Activated naive CD4-positive, alpha-beta T cell treated with anti-CD3 and anti-CD28 coated beads, Interleukin-2, amount 10 ng/mL, durations not matched to agents 7 days and 5 days (primary cell): ENCODE data around the gene CDCA7L.
"Not testable (repeated sequence)": the region's sequence is repeated elsewhere in the genome, so short reads cannot be mapped to it uniquely, and the experiment has no call there.

Experiments
- CTCF ChIA-PET: fragments of 350-600 bp; sonication (Branson Sonifier 250); formaldehyde crosslinking; loops from one replicate; lab custom pipeline; 2021; ENCODE audit warnings: antibody characterized with exemption; lab: Charles Lee
- DNase-seq: peaks from one replicate; pipeline ENCODE4 v3.0.0-alpha.2; 2020
- H3K27ac Mint-ChIP-seq: one replicate; pipeline ENCODE4 v1.8.0; 2021; ENCODE audit warnings: mild to moderate bottlenecking, moderate library complexity, mixed read lengths
- H3K27me3 Mint-ChIP-seq: one replicate; pipeline ENCODE4 v1.8.0; 2021; ENCODE audit warnings: mild to moderate bottlenecking, mixed read lengths
- H3K36me3 Mint-ChIP-seq: one replicate; pipeline ENCODE4 v1.8.0; 2021; ENCODE audit warnings: mixed read lengths
- H3K4me1 Mint-ChIP-seq: one replicate; pipeline ENCODE4 v1.8.0; 2021; ENCODE audit warnings: mixed read lengths
- H3K4me3 Mint-ChIP-seq: one replicate; pipeline ENCODE4 v1.8.0; 2021; ENCODE audit warnings: mild to moderate bottlenecking, moderate library complexity, mixed read lengths
- H3K9me3 Mint-ChIP-seq: one replicate; pipeline ENCODE4 v1.8.0; 2021; ENCODE audit warnings: mixed read lengths

CDCA7L gene

DNA sequence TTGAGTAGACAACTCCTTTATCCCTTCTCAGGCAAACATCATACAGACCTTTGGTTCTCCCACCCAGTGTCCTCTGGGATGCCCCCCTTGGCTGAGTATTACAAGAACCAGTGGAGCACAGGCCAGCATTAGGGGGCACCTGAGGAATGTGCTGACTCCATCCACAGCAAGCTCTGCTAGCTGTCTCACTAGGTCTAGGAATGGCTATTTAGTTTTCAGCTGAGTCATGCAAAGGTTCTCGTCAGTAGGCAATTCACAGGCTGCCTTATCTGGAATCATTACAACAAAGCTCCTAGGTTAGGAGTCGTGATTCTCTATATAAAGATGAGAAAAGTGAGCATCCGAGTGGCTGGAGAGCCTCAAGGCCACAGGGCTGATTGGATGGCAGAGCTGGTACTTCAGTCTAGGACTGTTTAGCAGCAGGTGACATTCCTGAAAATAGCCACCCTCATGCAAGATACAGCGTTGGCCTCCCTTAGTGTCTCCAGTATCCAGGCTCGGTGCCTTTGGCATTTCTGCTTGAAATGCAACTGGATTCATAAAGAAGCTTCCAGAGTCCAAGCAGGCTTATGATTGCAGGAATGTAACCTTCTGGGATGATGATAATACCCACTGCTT lies 75.8 kb downstream of the CDCA7L start:
- peaks cover 3% of the 10 kb centered on the region for H3K36me3 Mint-ChIP-seq
- CTCF ChIA-PET = no interaction called here
- H3K4me1 Mint-ChIP-seq = no peaks in the 10 kb centered on the region
- H3K27me3 Mint-ChIP-seq = no peaks in the 10 kb centered on the region
- no peak overlapping the region for H3K4me3 Mint-ChIP-seq
- no peaks in the 10 kb centered on the region for H3K9me3 Mint-ChIP-seq
- H3K27ac Mint-ChIP-seq = no peak overlapping the region
- no peak for DNase-seq

DNA sequence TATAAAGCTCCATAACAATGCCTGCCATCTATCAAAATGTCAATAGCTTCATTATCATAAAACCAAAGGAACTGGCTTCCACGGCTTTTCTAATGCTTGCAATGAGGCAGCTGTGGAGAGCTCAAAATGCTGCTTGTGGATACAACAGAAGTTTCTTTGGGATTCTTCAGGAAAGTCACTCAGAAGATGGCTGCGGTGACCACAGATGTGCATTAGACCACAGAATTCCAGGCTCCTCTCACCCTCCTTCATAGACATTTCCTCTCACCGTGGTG lies 77.2 kb downstream of the CDCA7L start:
- no peak overlapping the region for H3K4me3 Mint-ChIP-seq
- H3K9me3 Mint-ChIP-seq = no peaks in the 10 kb centered on the region
- CTCF ChIA-PET = no interaction called here
- H3K36me3 Mint-ChIP-seq = no peaks in the 10 kb centered on the region
- H3K27ac Mint-ChIP-seq = no peak overlapping the region
- no peak for DNase-seq
- no peaks in the 10 kb centered on the region for H3K4me1 Mint-ChIP-seq
- no peaks in the 10 kb centered on the region for H3K27me3 Mint-ChIP-seq

DNA sequence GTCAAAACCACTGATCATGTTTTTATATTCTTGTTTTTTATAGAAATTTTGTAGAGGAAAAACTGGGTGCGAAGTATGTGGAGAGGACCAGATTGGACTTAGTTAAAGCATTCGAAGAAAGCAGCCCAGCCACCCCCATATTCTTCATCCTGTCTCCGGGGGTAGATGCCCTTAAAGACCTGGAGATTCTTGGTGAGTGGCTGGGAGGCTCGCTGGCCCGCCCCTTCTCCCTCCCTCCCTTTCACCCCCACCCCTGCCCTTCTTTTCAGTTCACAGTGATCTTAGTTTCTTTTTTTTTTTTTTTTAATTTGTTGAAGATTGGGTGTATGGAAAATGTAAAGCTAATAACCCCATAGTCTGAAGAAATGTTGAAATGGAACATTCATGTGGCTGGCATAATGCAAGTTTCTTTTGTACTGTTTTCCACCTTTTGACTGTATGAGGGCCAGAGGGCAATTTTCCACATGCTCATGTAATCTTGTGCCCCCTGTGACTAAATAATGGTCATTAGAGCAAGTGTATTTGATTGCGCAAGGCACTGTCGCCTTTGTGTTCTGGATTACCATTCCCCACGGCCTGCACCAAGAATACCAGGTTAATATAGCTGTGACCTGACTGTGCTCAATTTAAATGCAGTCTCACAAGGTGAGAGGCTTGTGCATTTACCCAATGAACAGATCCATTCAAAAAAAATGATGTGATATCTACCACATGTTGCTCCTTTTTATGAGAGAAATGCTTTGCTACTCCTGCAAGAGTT lies 77.7 kb downstream of the CDCA7L start:
- H3K27me3 Mint-ChIP-seq = no peaks in the 10 kb centered on the region
- no peak for DNase-seq
- no peaks in the 10 kb centered on the region for H3K9me3 Mint-ChIP-seq
- no peak overlapping the region for H3K27ac Mint-ChIP-seq
- H3K4me1 Mint-ChIP-seq = no peaks in the 10 kb centered on the region
- CTCF ChIA-PET = no interaction called here
- H3K36me3 Mint-ChIP-seq = no peaks in the 10 kb centered on the region
- no peak overlapping the region for H3K4me3 Mint-ChIP-seq

DNA sequence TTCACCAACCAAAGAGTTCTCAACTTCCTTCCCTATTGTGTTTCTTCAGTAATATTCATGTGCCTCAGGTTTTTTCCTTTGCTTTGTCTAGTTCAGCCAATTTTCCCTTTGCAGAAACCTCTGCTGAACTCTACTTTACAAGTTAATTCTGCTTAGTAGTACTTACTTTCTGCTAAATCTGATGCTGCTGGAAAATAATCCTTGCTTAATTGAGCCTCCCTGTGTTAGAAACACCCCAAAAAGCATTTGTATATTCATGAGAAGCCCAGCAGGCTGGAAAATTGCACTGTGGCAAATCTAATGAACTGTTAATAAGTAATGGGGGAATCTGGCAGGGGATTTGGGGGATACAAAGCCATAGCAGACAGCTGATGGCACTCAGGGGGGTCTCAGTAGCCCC lies 78.5 kb downstream of the CDCA7L start:
- no peak overlapping the region for H3K27ac Mint-ChIP-seq
- H3K4me3 Mint-ChIP-seq = no peak overlapping the region
- no peaks in the 10 kb centered on the region for H3K36me3 Mint-ChIP-seq
- H3K9me3 Mint-ChIP-seq = no peaks in the 10 kb centered on the region
- H3K27me3 Mint-ChIP-seq = no peaks in the 10 kb centered on the region
- no peaks in the 10 kb centered on the region for H3K4me1 Mint-ChIP-seq
- no peak for DNase-seq
- CTCF ChIA-PET = no interaction called here

DNA sequence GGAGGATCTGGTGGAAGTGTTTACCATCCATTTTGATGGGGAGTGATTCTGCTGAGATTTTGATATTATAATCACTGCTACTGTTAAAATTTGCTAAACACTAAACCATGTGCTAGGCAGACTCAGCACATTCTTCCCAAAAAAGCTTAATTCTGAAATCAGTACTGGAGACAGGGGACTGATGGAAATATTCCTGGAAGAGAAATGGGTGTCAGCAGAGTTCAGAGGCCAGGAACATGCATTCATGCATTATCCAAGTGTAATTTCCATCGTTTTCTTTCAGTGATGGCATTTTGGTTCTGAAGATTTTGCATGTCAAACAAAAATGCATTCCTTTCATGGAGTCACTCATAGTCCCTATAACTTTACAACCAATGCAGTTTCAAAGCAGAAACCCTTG lies 79.0 kb downstream of the CDCA7L start:
- no peak overlapping the region for H3K4me3 Mint-ChIP-seq
- DNase-seq = no peak
- no peaks in the 10 kb centered on the region for H3K9me3 Mint-ChIP-seq
- no peaks in the 10 kb centered on the region for H3K4me1 Mint-ChIP-seq
- no peaks in the 10 kb centered on the region for H3K27me3 Mint-ChIP-seq
- H3K27ac Mint-ChIP-seq = no peak overlapping the region
- no peaks in the 10 kb centered on the region for H3K36me3 Mint-ChIP-seq
- CTCF ChIA-PET = no interaction called here

DNA sequence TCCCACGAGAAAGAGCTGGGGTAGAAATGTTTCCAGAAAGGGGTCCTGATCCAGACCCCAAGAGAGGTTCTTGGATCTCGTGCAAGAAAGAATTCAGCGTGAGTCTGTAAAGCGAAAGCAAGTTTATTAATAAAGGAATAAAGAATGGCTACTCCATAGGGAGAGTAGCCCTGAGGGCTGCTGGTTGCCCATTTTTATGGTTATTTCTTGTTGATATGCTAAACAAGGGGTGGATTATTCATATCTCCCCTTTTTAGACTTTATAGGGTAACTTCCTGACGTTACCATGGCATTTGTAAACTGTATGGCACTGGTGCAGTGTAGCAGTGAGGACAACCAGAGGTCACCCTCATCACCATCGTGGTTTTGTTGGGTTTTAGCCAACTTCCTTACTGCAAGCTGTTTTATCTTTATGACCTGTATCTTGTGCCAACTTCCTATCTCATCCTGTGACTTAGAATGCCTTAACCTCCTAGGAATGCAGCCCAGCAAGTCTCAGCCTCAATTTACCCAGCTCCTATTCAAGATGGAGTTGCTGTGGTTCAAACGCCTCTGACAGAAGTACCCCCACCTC lies 80.0 kb downstream of the CDCA7L start:
- H3K27me3 Mint-ChIP-seq, H3K27ac Mint-ChIP-seq, DNase-seq, H3K36me3 Mint-ChIP-seq, H3K4me3 Mint-ChIP-seq, H3K4me1 Mint-ChIP-seq, CTCF ChIA-PET, H3K9me3 Mint-ChIP-seq: not testable (repeated sequence)

DNA sequence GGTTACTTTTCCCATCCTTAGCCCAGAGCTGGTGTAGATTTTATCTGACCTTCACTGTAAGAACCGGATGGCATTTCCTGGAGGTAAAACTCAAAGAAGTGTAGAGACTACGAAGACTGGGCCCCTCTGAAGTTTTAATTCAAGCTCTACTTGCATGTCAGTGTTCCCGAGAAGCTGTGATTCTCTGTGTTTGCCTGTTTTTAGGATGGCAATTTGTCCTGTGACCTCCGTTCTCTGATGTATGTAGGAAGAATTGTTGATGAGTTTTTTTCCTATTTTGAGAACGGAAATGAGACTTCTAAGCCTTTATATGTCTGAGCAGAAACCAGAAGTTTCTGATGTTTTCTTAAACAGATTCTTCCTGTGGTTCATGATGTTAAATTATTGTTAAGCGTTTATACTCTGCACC lies 94.1 kb downstream of the CDCA7L start:
- no peak for DNase-seq
- Mint-ChIP-seq H3K36me3 (peaks cover 3% of the 10 kb centered on the region), H3K27me3 (no peaks in the 10 kb centered on the region), H3K4me3 (peak overlapping the region; percentile 55), H3K27ac (peak overlapping the region; percentile 94), H3K4me1 (peaks cover 23% of the 10 kb centered on the region), H3K9me3 (peaks cover 2% of the 10 kb centered on the region)
- CTCF ChIA-PET = no interaction called here
